ENCODE results near the gene SLC2A3.
"Not testable (repeated sequence)": the region's sequence is repeated elsewhere in the genome, so short reads cannot be mapped to it uniquely, and the experiment has no call there.

The SLC2A3 gene

GRCh38 chr12:7951671-7952070, 15.7 kb upstream of the SLC2A3 start:
- DNase-seq (ENCODE audit: low read depth in 2 of 2) = no peak

GRCh38 chr12:7950230-7950943, 14.4 kb upstream of the SLC2A3 start:
- DNase-seq (ENCODE audit: low read depth in 2 of 2) = not testable (repeated sequence)

- no peak for DNase-seq (ENCODE audit: low read depth in 2 of 2)
Measured at GRCh38 chr12:7948589-7949260, 12.7 kb upstream of the SLC2A3 start.

GRCh38 chr12:7947011-7947410, 11.0 kb upstream of the SLC2A3 start:
- DNase-seq (ENCODE audit: low read depth in 2 of 2) = no peak

GRCh38 chr12:7944760-7945159, 8.8 kb upstream of the SLC2A3 start:
- not testable (repeated sequence) for DNase-seq (ENCODE audit: low read depth in 2 of 2)

GRCh38 chr12:7940906-7941305, 4.9 kb upstream of the SLC2A3 start:
- no peak for DNase-seq (ENCODE audit: low read depth in 2 of 2)

GRCh38 chr12:7937833-7938506, 2.0 kb upstream of the SLC2A3 start:
- no peak for DNase-seq (ENCODE audit: low read depth in 2 of 2)

- DNase-seq (ENCODE audit: low read depth in 2 of 2) = no peak
Measured at GRCh38 chr12:7934889-7935492, 996 bp downstream of the SLC2A3 start.

GRCh38 chr12:7934091-7934888, 1.7 kb downstream of the SLC2A3 start:
- no peak for DNase-seq (ENCODE audit: low read depth in 2 of 2)

- DNase-seq (ENCODE audit: low read depth in 2 of 2) = peak; percentile 57 to 73
Measured at GRCh38 chr12:7933255-7933726, 2.7 kb downstream of the SLC2A3 start.

GRCh38 chr12:7932599-7933240, 3.3 kb downstream of the SLC2A3 start:
- not testable (repeated sequence) for DNase-seq (ENCODE audit: low read depth in 2 of 2)

- DNase-seq (ENCODE audit: low read depth in 2 of 2) = no peak
Measured at GRCh38 chr12:7929083-7929792, 6.7 kb downstream of the SLC2A3 start.

GRCh38 chr12:7927470-7927869, 8.5 kb downstream of the SLC2A3 start:
- DNase-seq (ENCODE audit: low read depth in 2 of 2) = no peak

GRCh38 chr12:7926068-7926666, 9.8 kb downstream of the SLC2A3 start:
- DNase-seq (ENCODE audit: low read depth in 2 of 2) = not testable (repeated sequence)

- DNase-seq (ENCODE audit: low read depth in 2 of 2) = no peak
Measured at GRCh38 chr12:7923241-7924236, 12.4 kb downstream of the SLC2A3 start.

GRCh38 chr12:7921181-7921580, 14.8 kb downstream of the SLC2A3 start:
- DNase-seq (ENCODE audit: low read depth in 2 of 2) = not testable (repeated sequence)

GRCh38 chr12:7918268-7918590, 17.8 kb downstream of the SLC2A3 start:
- not testable (repeated sequence) for DNase-seq (ENCODE audit: low read depth in 2 of 2)

GRCh38 chr12:7917392-7918267, 18.4 kb downstream of the SLC2A3 start:
- no peak for DNase-seq (ENCODE audit: low read depth in 2 of 2)

Data from stimulated activated CD4-positive, alpha-beta T cell treated with anti-CD3 and anti-CD28 coated beads, Interleukin-15, amount 100 ng/mL, for 48 hours (primary cell).